22Rv1 (cell line): Measurements from ENCODE around the gene GPC5.

Experiments
- ZFX ChIP-seq: fragments of 450-650 bp; IDR thresholded peaks from 2 replicates; pipeline ENCODE4 v1.6.1; 2017; ENCODE audit warnings: antibody characterized with exemption, borderline replicate concordance
- TF ChIP-seq, protein P1 (sequence below): fragments of 450-650 bp; IDR thresholded peaks from 2 replicates; pipeline ENCODE4 v1.5.1; 2017; ENCODE audit warnings: mild to moderate bottlenecking

GRCh38 chr13:91878491-91878890 is 480.1 kb downstream of the GPC5 start:
- TF ChIP-seq, protein P1, sequence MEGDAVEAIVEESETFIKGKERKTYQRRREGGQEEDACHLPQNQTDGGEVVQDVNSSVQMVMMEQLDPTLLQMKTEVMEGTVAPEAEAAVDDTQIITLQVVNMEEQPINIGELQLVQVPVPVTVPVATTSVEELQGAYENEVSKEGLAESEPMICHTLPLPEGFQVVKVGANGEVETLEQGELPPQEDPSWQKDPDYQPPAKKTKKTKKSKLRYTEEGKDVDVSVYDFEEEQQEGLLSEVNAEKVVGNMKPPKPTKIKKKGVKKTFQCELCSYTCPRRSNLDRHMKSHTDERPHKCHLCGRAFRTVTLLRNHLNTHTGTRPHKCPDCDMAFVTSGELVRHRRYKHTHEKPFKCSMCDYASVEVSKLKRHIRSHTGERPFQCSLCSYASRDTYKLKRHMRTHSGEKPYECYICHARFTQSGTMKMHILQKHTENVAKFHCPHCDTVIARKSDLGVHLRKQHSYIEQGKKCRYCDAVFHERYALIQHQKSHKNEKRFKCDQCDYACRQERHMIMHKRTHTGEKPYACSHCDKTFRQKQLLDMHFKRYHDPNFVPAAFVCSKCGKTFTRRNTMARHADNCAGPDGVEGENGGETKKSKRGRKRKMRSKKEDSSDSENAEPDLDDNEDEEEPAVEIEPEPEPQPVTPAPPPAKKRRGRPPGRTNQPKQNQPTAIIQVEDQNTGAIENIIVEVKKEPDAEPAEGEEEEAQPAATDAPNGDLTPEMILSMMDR = no peak
- no peak for TF ChIP-seq ZFX
